Measurements from ENCODE around the gene CLMN.

Gene CLMN

DNA sequence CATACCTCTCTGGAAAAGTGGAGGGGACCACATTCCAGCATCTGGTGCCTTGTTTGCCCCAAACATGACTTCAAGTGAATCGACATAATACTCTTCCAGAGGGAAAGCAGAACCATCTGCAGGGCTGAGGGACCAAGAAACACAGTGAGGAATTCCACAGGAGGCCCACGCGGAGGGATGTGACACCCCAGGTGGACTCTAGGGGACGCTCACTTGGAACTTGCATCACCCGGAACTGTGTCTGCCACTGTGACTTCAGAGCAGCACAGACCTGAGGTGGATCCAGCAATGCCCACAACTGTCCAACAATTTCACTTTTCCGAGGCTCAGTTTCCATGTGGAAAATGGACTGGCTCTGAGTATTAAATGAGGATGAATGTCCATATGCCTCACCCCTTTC lies 14.3 kb upstream of the CLMN start:
- DNase-seq (ENCODE audit: low read depth in 1 of 2, low spot score in 1 of 2): no peak
- Histone ChIP-seq H3K27ac (replicated peaks) (no peak overlapping the region), H3K27me3 (ENCODE audit: insufficient read depth, poor library complexity, severe bottlenecking) (no peaks in the 10 kb centered on the region), H3K4me3 (replicated peaks; ENCODE audit: insufficient read depth, low read length) (no peak overlapping the region)
- TF ChIP-seq SPI1 (IDR thresholded peaks at IDR 0.05; ENCODE audit: borderline replicate concordance, low read depth): no peak
- no peak for TF ChIP-seq GABPA (IDR thresholded peaks at IDR 0.05; ENCODE audit: low read depth)

DNA sequence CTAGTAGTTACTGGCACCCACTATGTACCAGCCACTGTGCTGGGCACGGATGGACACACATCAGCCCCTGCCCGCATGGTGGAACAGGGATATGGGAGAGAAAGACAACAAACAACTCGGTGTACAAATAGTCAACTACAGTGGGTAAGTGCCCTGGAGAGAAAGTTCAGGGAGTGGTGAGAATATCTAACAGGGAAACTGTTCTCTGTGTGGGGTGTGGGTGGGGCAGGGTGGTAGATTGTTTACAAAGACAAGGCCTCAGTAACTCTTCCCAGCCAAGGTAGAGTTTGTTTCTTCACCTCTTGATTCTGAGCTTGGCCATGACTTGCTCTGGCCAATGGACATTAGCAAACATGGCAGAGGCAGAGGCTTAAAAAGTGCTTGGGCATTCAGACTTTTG lies 12.9 kb upstream of the CLMN start:
- H3K27me3 ChIP-seq (ENCODE audit: insufficient read depth, poor library complexity, severe bottlenecking): no peaks in the 10 kb centered on the region
- DNase-seq (ENCODE audit: low read depth in 1 of 2, low spot score in 1 of 2): no peak

DNA sequence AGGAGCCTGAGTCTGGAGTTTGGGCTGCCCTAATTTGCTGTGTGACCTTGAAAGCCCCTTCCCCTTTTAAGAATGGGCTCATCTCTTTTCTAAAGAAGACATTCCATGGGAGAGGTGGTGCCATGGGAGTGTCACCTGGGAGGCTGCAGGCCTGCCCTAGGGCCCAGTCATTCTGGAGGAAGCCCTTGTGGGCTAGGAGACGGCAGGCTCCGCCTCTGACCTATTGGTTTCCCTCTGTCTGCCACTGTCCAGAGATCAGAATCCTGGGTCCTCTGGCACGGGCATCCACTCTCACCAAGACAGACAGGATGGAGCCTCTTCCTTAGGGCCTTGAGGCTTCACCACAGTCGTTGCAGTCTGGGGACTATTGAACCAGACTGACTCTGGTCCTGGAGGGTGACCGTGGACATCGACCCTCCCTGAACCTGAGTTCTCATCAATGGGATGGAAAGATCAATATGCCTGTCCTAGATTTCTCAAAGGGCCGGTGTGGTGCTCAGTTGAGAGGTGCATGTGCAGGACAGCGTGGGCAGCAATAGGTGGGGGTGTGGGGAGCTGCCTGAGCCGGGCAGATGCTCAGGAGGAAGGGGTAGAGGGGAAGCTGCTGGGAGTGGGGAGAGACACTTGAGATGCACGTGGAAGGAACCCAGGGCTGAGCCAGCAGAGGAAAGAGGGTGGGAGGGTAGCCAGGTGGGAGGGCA lies 12.2 kb upstream of the CLMN start:
- TF ChIP-seq, protein P1, sequence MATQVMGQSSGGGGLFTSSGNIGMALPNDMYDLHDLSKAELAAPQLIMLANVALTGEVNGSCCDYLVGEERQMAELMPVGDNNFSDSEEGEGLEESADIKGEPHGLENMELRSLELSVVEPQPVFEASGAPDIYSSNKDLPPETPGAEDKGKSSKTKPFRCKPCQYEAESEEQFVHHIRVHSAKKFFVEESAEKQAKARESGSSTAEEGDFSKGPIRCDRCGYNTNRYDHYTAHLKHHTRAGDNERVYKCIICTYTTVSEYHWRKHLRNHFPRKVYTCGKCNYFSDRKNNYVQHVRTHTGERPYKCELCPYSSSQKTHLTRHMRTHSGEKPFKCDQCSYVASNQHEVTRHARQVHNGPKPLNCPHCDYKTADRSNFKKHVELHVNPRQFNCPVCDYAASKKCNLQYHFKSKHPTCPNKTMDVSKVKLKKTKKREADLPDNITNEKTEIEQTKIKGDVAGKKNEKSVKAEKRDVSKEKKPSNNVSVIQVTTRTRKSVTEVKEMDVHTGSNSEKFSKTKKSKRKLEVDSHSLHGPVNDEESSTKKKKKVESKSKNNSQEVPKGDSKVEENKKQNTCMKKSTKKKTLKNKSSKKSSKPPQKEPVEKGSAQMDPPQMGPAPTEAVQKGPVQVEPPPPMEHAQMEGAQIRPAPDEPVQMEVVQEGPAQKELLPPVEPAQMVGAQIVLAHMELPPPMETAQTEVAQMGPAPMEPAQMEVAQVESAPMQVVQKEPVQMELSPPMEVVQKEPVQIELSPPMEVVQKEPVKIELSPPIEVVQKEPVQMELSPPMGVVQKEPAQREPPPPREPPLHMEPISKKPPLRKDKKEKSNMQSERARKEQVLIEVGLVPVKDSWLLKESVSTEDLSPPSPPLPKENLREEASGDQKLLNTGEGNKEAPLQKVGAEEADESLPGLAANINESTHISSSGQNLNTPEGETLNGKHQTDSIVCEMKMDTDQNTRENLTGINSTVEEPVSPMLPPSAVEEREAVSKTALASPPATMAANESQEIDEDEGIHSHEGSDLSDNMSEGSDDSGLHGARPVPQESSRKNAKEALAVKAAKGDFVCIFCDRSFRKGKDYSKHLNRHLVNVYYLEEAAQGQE (IDR thresholded peaks at IDR 0.05; ENCODE audit: insufficient replicate concordance, low read depth): no peak
- TF ChIP-seq GABPA (IDR thresholded peaks at IDR 0.05; ENCODE audit: low read depth) (no peak), SPI1 (IDR thresholded peaks at IDR 0.05; ENCODE audit: borderline replicate concordance, low read depth) (no peak), POLR2AphosphoS5 (IDR thresholded peaks at IDR 0.05; ENCODE audit: low read depth) (no peak)
- TF ChIP-seq, protein P2, sequence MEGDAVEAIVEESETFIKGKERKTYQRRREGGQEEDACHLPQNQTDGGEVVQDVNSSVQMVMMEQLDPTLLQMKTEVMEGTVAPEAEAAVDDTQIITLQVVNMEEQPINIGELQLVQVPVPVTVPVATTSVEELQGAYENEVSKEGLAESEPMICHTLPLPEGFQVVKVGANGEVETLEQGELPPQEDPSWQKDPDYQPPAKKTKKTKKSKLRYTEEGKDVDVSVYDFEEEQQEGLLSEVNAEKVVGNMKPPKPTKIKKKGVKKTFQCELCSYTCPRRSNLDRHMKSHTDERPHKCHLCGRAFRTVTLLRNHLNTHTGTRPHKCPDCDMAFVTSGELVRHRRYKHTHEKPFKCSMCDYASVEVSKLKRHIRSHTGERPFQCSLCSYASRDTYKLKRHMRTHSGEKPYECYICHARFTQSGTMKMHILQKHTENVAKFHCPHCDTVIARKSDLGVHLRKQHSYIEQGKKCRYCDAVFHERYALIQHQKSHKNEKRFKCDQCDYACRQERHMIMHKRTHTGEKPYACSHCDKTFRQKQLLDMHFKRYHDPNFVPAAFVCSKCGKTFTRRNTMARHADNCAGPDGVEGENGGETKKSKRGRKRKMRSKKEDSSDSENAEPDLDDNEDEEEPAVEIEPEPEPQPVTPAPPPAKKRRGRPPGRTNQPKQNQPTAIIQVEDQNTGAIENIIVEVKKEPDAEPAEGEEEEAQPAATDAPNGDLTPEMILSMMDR (IDR thresholded peaks at IDR 0.05; ENCODE audit: insufficient read depth, low read length): no peak
- Histone ChIP-seq H3K27me3 (ENCODE audit: insufficient read depth, poor library complexity, severe bottlenecking) (no peaks in the 10 kb centered on the region), H3K27ac (replicated peaks) (no peak overlapping the region), H3K4me3 (replicated peaks; ENCODE audit: insufficient read depth, low read length) (no peak overlapping the region)
- no peak for DNase-seq (ENCODE audit: low read depth in 1 of 2, low spot score in 1 of 2)

More for the DNA sequence above, 12.9 kb upstream of the CLMN start:
- Histone ChIP-seq H3K27ac (replicated peaks) (no peak overlapping the region), H3K4me3 (replicated peaks; ENCODE audit: insufficient read depth, low read length) (no peak overlapping the region)
- TF ChIP-seq, protein P2 (IDR thresholded peaks at IDR 0.05; ENCODE audit: insufficient read depth, low read length): no peak
- TF ChIP-seq, protein P1 (IDR thresholded peaks at IDR 0.05; ENCODE audit: insufficient replicate concordance, low read depth): no peak
- TF ChIP-seq GABPA (IDR thresholded peaks at IDR 0.05; ENCODE audit: low read depth) (no peak), POLR2AphosphoS5 (IDR thresholded peaks at IDR 0.05; ENCODE audit: low read depth) (no peak), SPI1 (IDR thresholded peaks at IDR 0.05; ENCODE audit: borderline replicate concordance, low read depth) (no peak)

DNA sequence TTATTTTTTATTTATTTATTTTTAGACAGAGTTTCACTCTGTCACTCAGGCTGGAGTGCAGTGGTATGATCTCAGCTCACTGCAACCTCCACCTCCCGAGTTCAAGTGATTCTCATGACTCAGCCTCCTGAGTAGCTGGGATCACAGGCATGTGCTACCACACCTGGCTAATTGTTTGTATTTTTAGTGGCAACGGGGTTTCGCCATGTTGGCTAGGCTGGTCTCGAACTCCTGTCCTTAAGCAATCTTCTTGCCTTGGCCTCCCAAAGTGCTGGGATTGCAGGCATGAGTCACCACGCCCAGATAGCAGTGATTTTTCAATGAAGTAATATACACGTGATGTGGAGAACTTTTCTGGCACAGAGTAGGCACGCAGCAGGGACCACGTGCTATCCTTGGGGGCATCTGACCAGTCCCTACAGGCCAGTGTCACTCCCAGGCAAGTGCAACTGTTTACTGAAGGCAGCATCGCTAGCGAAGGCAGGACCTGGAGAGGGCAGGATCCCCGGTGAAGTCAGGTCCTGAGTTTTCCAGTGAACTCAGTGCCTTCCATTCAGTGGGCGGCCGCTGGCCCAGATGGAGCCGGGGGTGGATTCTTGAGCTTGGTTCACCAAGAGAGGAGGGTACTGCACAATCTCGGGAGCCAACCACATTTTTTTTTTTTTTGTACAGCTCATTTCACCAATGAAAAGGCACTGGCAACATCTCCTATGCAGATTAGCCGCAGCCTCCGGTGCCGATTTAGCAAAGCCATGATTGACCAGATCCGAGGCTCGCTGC lies 11.1 kb upstream of the CLMN start:
- H3K27ac ChIP-seq (replicated peaks): no peak overlapping the region
- TF ChIP-seq SPI1 (IDR thresholded peaks at IDR 0.05; ENCODE audit: borderline replicate concordance, low read depth) (no peak), GABPA (IDR thresholded peaks at IDR 0.05; ENCODE audit: low read depth) (no peak)
- TF ChIP-seq, protein P2 (IDR thresholded peaks at IDR 0.05; ENCODE audit: insufficient read depth, low read length): no peak
- no peak overlapping the region for H3K4me3 ChIP-seq (replicated peaks; ENCODE audit: insufficient read depth, low read length)
- no peak for DNase-seq (ENCODE audit: low read depth in 1 of 2, low spot score in 1 of 2)
- no peaks in the 10 kb centered on the region for H3K27me3 ChIP-seq (ENCODE audit: insufficient read depth, poor library complexity, severe bottlenecking)
